ENCODE measurements around the gene ENPP1.
"Not testable (repeated sequence)": the region's sequence is repeated elsewhere in the genome, so short reads cannot be mapped to it uniquely, and the experiment has no call there.

GRCh38 chr6:131903734-131904133 lies 95.9 kb downstream of the ENPP1 start:
- not testable (repeated sequence) for TF ChIP-seq POLR2A, CTCF, POLR2AphosphoS5 (IDR thresholded peaks at IDR 0.05)
